Breast epithelium (tissue), 4 donors: ENCODE results near the gene TEX52. TPM values are rescaled to one million over a fixed set of nuclear protein-coding genes. Genes with fewer than 3 reads are reported as not detected.

Experiments
- DNase-seq, 2 donors: peaks; one replicate each; pipeline ENCODE4 v3.0.0-alpha.2; 2019; ENCODE audit warnings: low spot score in 2 of 2
- H3K27ac ChIP-seq, 2 donors: fragments of 200-600 bp; sonication (generic) in 1 of 2; one replicate each; pipeline ENCODE4 v1.5.1; 2016 to 2019; ENCODE audit warnings: mild to moderate bottlenecking in 1 of 2
- H3K27me3 ChIP-seq, 2 donors: fragments of 200-600 bp; sonication (generic) in 1 of 2; one replicate each; pipeline versions ENCODE4 v1.5.1 to v1.6.0; 2017 to 2019; ENCODE audit warnings: control low read depth in 1 of 2, mild to moderate bottlenecking in 1 of 2
- H3K36me3 ChIP-seq: fragments of 200-600 bp; one replicate; pipeline ENCODE4 v1.5.1; 2019
- H3K4me1 ChIP-seq, 2 donors: fragments of 200-600 bp; sonication (generic); one replicate each; pipeline ENCODE4 v1.5.1; 2016 to 2019; ENCODE audit warnings: control low read depth in 1 of 2
- H3K4me3 ChIP-seq, 3 donors: fragments of 200-600 bp; sonication (generic); 1 replicate in 2 of 3; 2 replicates in 1 of 3; pipeline ENCODE4 v1.5.1; 2016 to 2019; ENCODE audit warnings: mild to moderate bottlenecking in 3 of 3, moderate library complexity in 2 of 3
- H3K9me3 ChIP-seq, 2 donors: fragments of 200-600 bp; sonication (generic) in 1 of 2; one replicate each; pipeline ENCODE4 v1.5.1; 2016 to 2019; ENCODE audit warnings: control low read depth in 1 of 2
- POLR2A ChIP-seq: fragments of 450-650 bp; IDR thresholded peaks from one replicate; pipeline ENCODE4 v1.6.1; 2016; ENCODE audit warnings: antibody characterized with exemption, mild to moderate bottlenecking, moderate library complexity
- POLR2AphosphoS5 ChIP-seq, 3 donors: sonication (generic); formaldehyde crosslinking; IDR thresholded peaks; one replicate each; pipeline ENCODE4 v1.6.1; 2017; ENCODE audit warnings: antibody characterized with exemption in 3 of 3
- intact Hi-C: fragments of 100-400 bp; cut with DNase I; formaldehyde crosslinking; loops from one replicate; pipeline ENCODE4 v1.15.1; 2023; ENCODE audit warnings: low total_unique reads
- total RNA-seq, 3 donors: library from RNA; depleted of rRNA; stranded (reverse); fragments of >200 nt; gene quantifications; one replicate each; pipeline ENCODE4 v1.1.0, GENCODE V29; 2016
- TF ChIP-seq, protein P1 (sequence below), 3 donors: fragments of 450-650 bp; IDR thresholded peaks; one replicate each; pipeline ENCODE4 v1.5.1; 2016 to 2017; ENCODE audit warnings: antibody characterized with exemption in 3 of 3, mild to moderate bottlenecking in 3 of 3, moderate library complexity in 3 of 3

Gene TEX52
- total RNA-seq, 3 donors from 2014 or later: not detected

DNA sequence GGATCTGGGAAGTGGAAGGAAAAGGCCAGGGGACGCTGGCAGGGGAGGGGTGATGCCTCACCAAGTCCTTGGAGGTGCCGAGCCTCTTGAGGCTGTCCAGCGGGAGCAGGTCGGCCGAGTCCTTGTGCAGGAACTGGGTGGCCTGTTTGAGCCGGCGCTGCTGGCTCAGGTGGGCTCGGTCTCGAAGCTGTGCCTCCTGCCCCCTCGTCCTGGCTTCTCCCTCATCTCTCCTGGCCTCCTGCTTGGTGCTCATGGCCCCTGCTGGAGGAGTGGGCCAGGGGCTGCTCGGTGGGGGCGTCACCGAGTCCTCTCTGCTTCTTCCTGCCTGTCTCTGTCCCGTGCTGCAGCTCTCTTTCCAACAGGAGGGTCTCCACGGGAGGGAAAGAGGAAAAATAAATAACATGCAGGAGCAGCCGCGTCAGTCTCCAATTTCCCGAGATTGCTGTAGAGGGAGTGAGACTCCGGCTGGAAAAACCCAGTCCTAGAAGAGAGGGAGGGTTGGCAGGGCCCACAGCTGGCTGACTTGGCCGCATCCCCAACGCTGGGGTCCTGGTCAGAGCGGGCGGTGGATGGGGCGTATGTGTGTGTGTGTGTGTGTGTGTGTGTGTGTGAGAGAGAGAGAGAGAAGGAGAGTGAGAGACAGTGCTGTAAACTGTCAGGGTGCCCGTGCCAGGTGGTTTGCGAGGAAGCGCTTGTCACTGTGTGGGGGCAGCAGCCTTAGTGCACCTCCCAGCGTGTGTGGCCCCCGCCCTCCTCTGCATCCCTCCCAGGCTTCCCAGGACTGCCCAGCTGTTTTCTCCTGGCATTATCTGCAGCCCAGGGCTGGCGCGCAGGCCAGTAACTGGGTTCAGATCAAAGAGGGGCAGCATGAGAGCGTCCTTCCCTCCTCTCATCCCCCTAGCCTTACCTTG is 22.0 kb downstream of the TEX52 start, which contains the start of gene NRIP2:
TSS of gene NRIP2 (minus strand) at position 455 of the 911 bp plus-strand sequence. CDS start at position 403, 52 bp downstream.
- DNase-seq: no peak
- Histone ChIP-seq H3K4me1 (no peaks in the 10 kb centered on the region), H3K27ac (peak within 1 kb of the TSS in 1 of 2 donors; percentile 62), H3K36me3 (no peaks in the 10 kb centered on the region), H3K27me3 (no peaks in the 10 kb centered on the region), H3K9me3 (no peaks in the 10 kb centered on the region), H3K4me3 (peak within 1 kb of the TSS in 2 of 3 donors; percentile 42 to 58)
- TF ChIP-seq, protein P1, sequence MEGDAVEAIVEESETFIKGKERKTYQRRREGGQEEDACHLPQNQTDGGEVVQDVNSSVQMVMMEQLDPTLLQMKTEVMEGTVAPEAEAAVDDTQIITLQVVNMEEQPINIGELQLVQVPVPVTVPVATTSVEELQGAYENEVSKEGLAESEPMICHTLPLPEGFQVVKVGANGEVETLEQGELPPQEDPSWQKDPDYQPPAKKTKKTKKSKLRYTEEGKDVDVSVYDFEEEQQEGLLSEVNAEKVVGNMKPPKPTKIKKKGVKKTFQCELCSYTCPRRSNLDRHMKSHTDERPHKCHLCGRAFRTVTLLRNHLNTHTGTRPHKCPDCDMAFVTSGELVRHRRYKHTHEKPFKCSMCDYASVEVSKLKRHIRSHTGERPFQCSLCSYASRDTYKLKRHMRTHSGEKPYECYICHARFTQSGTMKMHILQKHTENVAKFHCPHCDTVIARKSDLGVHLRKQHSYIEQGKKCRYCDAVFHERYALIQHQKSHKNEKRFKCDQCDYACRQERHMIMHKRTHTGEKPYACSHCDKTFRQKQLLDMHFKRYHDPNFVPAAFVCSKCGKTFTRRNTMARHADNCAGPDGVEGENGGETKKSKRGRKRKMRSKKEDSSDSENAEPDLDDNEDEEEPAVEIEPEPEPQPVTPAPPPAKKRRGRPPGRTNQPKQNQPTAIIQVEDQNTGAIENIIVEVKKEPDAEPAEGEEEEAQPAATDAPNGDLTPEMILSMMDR (IDR thresholded peaks at IDR 0.05): no peak
- TF ChIP-seq POLR2AphosphoS5 (IDR thresholded peaks at IDR 0.05) (no peak), POLR2A (no peak)
- intact Hi-C loops: no loop called here

DNA sequence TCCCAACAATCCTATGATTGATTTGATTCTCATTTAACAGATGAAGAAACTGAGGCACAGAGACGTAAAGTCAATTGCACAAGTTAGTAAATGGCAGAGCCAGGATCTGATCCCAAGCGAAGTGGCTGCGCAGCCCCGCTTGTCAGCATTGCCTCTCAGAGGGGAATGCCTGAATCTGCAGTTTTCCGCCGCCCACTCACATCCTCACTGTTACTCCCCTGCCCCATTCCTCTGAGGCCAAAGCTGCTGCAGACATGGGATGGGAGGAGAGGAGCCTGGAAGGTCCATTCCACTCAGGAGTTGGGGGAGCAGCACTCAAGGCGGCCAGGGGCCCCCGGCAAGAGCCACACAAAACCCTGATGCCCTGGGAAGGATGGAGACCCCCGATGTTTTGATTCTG is 23.0 kb downstream of the TEX52 start:
- no peak for DNase-seq
- Histone ChIP-seq H3K4me3 (peak overlapping the region in 2 of 3 donors; percentile 42 to 58), H3K27me3 (no peaks in the 10 kb centered on the region), H3K36me3 (no peaks in the 10 kb centered on the region), H3K27ac (peak overlapping the region in 1 of 2 donors; percentile 62), H3K4me1 (no peaks in the 10 kb centered on the region), H3K9me3 (no peaks in the 10 kb centered on the region)
- TF ChIP-seq, protein P1 (IDR thresholded peaks at IDR 0.05): no peak
- TF ChIP-seq POLR2AphosphoS5 (IDR thresholded peaks at IDR 0.05): no peak
- TF ChIP-seq POLR2A: no peak
- intact Hi-C loops: no loop called here

DNA sequence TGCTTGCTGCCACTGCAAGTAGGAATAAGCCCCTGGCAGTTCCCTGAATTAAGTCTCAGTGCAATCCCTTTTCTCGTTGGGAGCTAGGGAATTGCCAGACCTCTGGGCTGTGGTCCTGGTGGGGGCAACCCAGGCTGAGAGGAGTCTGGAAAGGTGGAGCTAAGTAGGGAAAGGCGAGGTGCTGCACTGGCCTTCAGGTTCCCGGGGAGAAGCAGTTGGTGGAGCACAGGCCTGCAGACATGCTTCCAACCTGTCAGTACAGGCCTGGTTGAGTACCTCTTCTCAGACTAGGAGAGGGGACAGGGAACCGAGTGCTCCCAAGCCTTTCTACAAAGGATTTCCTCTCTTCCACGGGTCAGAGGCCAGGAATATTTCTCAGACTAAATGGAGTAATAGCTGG is 23.5 kb downstream of the TEX52 start:
- H3K27me3 ChIP-seq: no peaks in the 10 kb centered on the region
- intact Hi-C loops: no loop called here
- H3K36me3 ChIP-seq: no peaks in the 10 kb centered on the region
- H3K9me3 ChIP-seq: no peaks in the 10 kb centered on the region
- TF ChIP-seq, protein P1 (IDR thresholded peaks at IDR 0.05): no peak
- TF ChIP-seq POLR2AphosphoS5 (IDR thresholded peaks at IDR 0.05) (no peak), POLR2A (no peak)
- peak overlapping the region in 1 of 3 donors; percentile 0 for H3K4me3 ChIP-seq
- peak overlapping the region in 1 of 2 donors; percentile 62 for H3K27ac ChIP-seq
- DNase-seq: no peak
- H3K4me1 ChIP-seq: no peaks in the 10 kb centered on the region

DNA sequence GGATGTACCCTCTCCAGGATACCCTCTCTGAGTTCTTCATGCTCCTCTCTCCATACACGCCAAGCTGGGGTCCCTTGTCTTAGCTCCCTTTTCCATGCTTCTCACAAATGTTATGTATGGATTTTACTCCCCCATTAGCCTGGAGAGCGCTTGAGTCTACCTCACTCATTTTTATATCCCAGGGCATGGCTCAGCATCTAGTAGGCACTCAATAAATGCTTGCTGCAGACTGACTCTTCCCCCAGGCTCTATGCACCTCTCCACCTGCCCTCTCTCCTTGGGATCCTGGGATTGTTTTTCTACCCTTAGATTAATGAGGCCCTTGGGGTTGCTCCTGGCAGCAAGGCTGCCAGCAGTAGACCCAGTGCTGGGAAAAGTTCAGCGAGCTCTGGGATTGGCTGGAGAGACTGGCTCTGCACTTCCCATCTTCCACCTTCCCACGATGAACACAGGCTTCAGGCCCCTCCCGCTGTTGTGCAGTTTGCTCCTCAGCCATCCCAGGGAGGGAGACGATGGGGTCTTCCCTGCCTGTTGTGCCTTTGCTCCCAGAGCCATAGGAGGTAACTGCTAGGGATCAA is 24.2 kb downstream of the TEX52 start:
- TF ChIP-seq POLR2AphosphoS5 (IDR thresholded peaks at IDR 0.05): no peak
- TF ChIP-seq POLR2A: no peak
- TF ChIP-seq, protein P1 (IDR thresholded peaks at IDR 0.05): no peak
- Histone ChIP-seq H3K9me3 (no peaks in the 10 kb centered on the region), H3K4me1 (no peaks in the 10 kb centered on the region), H3K4me3 (no peak overlapping the region), H3K36me3 (no peaks in the 10 kb centered on the region), H3K27me3 (no peaks in the 10 kb centered on the region), H3K27ac (peak overlapping the region in 1 of 2 donors; percentile 62)
- intact Hi-C loops: no loop called here
- no peak for DNase-seq

DNA sequence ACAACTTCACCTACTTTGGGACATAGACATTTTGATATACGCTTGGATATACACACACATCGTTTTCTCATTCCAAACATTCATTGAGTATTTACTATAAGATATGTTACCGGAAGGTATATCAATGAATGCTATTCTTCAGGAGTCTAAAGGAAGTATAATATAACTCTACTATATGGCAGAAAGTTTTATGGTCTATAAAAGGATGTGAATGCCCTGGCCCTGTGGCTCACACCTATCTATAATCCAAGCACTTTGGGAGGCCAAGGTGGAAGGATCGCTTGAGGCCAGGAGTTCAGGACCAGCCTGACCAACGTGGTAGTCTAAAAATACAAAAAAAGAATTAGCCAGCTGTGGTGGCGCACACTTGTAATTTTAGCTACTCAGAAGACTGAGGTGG is 27.6 kb downstream of the TEX52 start:
- H3K36me3 ChIP-seq: peaks cover 6% of the 10 kb centered on the region

More for the DNA sequence above, 27.6 kb downstream of the TEX52 start:
- Histone ChIP-seq H3K27me3 (no peaks in the 10 kb centered on the region), H3K27ac (no peak overlapping the region), H3K4me1 (no peaks in the 10 kb centered on the region), H3K4me3 (no peak overlapping the region), H3K9me3 (no peaks in the 10 kb centered on the region)
- no peak for DNase-seq
- no peak for TF ChIP-seq POLR2A
- TF ChIP-seq, protein P1 (IDR thresholded peaks at IDR 0.05): no peak
- TF ChIP-seq POLR2AphosphoS5 (IDR thresholded peaks at IDR 0.05): no peak
- intact Hi-C loops: no loop called here
